Melanocyte of skin (primary cell): ENCODE measurements around the gene TIMM8B. TPM values are rescaled to one million over a fixed set of nuclear protein-coding genes. Genes with fewer than 3 reads are reported as not detected.

Experiments used
- small RNA-seq, 2 donors: library from RNA; depleted of rRNA; stranded (forward); fragments of <200 nt; gene quantifications; one replicate each; pipeline ENCODE3, GENCODE V24; 2012
- total RNA-seq, 2 donors: library from RNA; depleted of rRNA; stranded (reverse); fragments of >200 nt; gene quantifications; 2 replicates each; pipeline ENCODE4 v1.2.3, GENCODE V29; 2012

The TIMM8B gene
- total RNA-seq: 10 to 100 TPM; 68.5 to 99.9 TPM

GRCh38 chr11:112086422-112087191 lies at the start of gene TIMM8B, which contains the start of gene SDHD:
Gene TIMM8B, minus strand, starts transcription at chr11:112086756. Its CDS starts 33 bp downstream, at chr11:112086723.
Gene SDHD, plus strand, starts transcription at chr11:112086873. Its CDS starts 35 bp downstream, at chr11:112086908.

GRCh38 chr11:112073941-112074811 lies 12.4 kb downstream of the TIMM8B start, which contains the start of the genes NKAPD1 and PIH1D2:
Gene NKAPD1, plus strand, starts transcription at chr11:112074299. Its CDS starts 1,276 bp downstream, at chr11:112075575.
Gene PIH1D2, minus strand, starts transcription at chr11:112074017. Its CDS starts 843 bp downstream, at chr11:112073174.

Small RNAs within 50 kb of the gene (small RNA-seq; reads per million reads assigned to genes)
- gene AP000907.3: 0 reads per million in 2 donors

Other genes with a start within 250 kb of the TIMM8B start
- 10 to 100 TPM; 38.5 to 44.6 TPM for gene ALG9, start 215.2 kb downstream of the TIMM8B start, total RNA-seq
- 1 to 10 TPM; 6.0 to 6.5 TPM for gene FDXACB1, start 207.6 kb downstream of the TIMM8B start, total RNA-seq
- 10 to 100 TPM; 13.3 to 29.9 TPM for gene CFAP68, start 207.2 kb downstream of the TIMM8B start, total RNA-seq
- gene CRYAB, start 175.0 kb downstream of the TIMM8B start, total RNA-seq: 10 to 100 TPM; 63.3 to 92.9 TPM
- 1 to 10 TPM in 1 of 2 donors, under 1 TPM in 1; 1.00 to 3.1 TPM for gene HSPB2, start 174.0 kb downstream of the TIMM8B start, total RNA-seq
- 1 to 10 TPM in 1 of 2 donors, under 1 TPM in 1; under 0.01 to 1.4 TPM for gene C11orf52, start 167.8 kb downstream of the TIMM8B start, total RNA-seq
- 10 to 100 TPM; 11.7 TPM for gene DIXDC1, start 149.4 kb downstream of the TIMM8B start, total RNA-seq
- 10 to 100 TPM; 60.6 to 83.9 TPM for gene DLAT, start 61.3 kb downstream of the TIMM8B start, total RNA-seq
- gene PIH1D2, start 12.7 kb downstream of the TIMM8B start, total RNA-seq: 1 to 10 TPM; 1.3 to 3.4 TPM
- 10 to 100 TPM; 18.3 to 22.0 TPM for gene NKAPD1, start 12.5 kb downstream of the TIMM8B start, total RNA-seq
- gene SDHD, start 117 bp upstream of the TIMM8B start, total RNA-seq: 100 to 1,000 TPM; 141 to 148 TPM
- under 1 TPM; 0.33 to 0.34 TPM for gene IL18, start 77.3 kb upstream of the TIMM8B start, total RNA-seq
- gene TEX12, start 80.6 kb upstream of the TIMM8B start, total RNA-seq: under 1 TPM; under 0.01 to 0.34 TPM
- gene BCO2, start 88.8 kb upstream of the TIMM8B start, total RNA-seq: 1 to 10 TPM in 1 of 2 donors, under 1 TPM in 1; 0.33 to 1.7 TPM
- gene PTS, start 139.7 kb upstream of the TIMM8B start, total RNA-seq: 10 to 100 TPM; 25.1 to 52.6 TPM
- not detected for gene PLET1, start 174.1 kb upstream of the TIMM8B start, total RNA-seq